ENCODE results near the gene CHCHD3. TPM values are rescaled to one million over a fixed set of nuclear protein-coding genes. Genes with fewer than 3 reads are reported as not detected.

CHCHD3 gene
- total and polyA plus RNA-seq, 3 experiments from 2014 or later: 59.1 to 87.6 (median 86.9) TPM

- no peak overlapping the region for H3K27ac Mint-ChIP-seq
- POLR2A ChIA-PET: no interaction called here
These were observed 317.1 kb downstream of the CHCHD3 start for GRCh38 chr7:132764762-132765161.

GRCh38 chr7:132760866-132761265, 321.0 kb downstream of the CHCHD3 start:
- H3K4me1 Mint-ChIP-seq: peaks cover 0 to 4% (median 2%) of the 10 kb centered on the region in 3 donors
- Histone ChIP-seq H3K4me1 (ENCODE audit: insufficient read depth, low read length) (no peaks in the 10 kb centered on the region), H3K36me3 (ENCODE audit: insufficient read depth, low read length) (no peaks in the 10 kb centered on the region), H3K4me3 (ENCODE audit: low read length) (no peak overlapping the region), H3K9me3 (ENCODE audit: low read length) (no peaks in the 10 kb centered on the region), H3K27ac (ENCODE audit: low read depth, low read length) (no peak overlapping the region), H3K27me3 (ENCODE audit: insufficient read depth, low read length, poor library complexity, severe bottlenecking) (no peaks in the 10 kb centered on the region)
- CTCF ChIA-PET: no interaction called here
- H3K36me3 Mint-ChIP-seq: no peaks in the 10 kb centered on the region
- peaks cover 0 to 2% of the 10 kb centered on the region in 2 donors for H3K27me3 Mint-ChIP-seq
- no peak overlapping the region for H3K4me3 Mint-ChIP-seq
- no peaks in the 10 kb centered on the region for H3K9me3 Mint-ChIP-seq
- DNase-seq: no peak
- POLR2A ChIA-PET: no interaction called here
- no peak overlapping the region for H3K27ac Mint-ChIP-seq

More at GRCh38 chr7:132764762-132765161, 317.1 kb downstream of the CHCHD3 start:
- CTCF ChIA-PET: no interaction called here
- no peaks in the 10 kb centered on the region for H3K9me3 ChIP-seq (ENCODE audit: low read length)
- Mint-ChIP-seq H3K9me3 (peaks cover 5 to 12% (median 8%) of the 10 kb centered on the region in 5 donors), H3K4me1 (no peaks in the 10 kb centered on the region), H3K36me3 (no peaks in the 10 kb centered on the region), H3K27me3 (peaks cover 4 to 9% of the 10 kb centered on the region in 2 donors), H3K4me3 (no peak overlapping the region)
- no peaks in the 10 kb centered on the region for H3K36me3 ChIP-seq (ENCODE audit: insufficient read depth, low read length)
- H3K27ac ChIP-seq (ENCODE audit: low read depth, low read length): no peak overlapping the region
- no peak overlapping the region for H3K4me3 ChIP-seq (ENCODE audit: low read length)
- DNase-seq: no peak
- no peaks in the 10 kb centered on the region for H3K4me1 ChIP-seq (ENCODE audit: insufficient read depth, low read length)
- no peaks in the 10 kb centered on the region for H3K27me3 ChIP-seq (ENCODE audit: insufficient read depth, low read length, poor library complexity, severe bottlenecking)

- Mint-ChIP-seq H3K4me1 (peaks cover 0 to 4% (median 2%) of the 10 kb centered on the region in 3 donors), H3K27me3 (peaks cover 0 to 2% of the 10 kb centered on the region in 2 donors), H3K27ac (no peak overlapping the region), H3K36me3 (no peaks in the 10 kb centered on the region), H3K4me3 (no peak overlapping the region), H3K9me3 (no peaks in the 10 kb centered on the region)
- H3K4me3 ChIP-seq (ENCODE audit: low read length): no peak overlapping the region
- H3K27ac ChIP-seq (ENCODE audit: low read depth, low read length): no peak overlapping the region
- DNase-seq: no peak
- H3K9me3 ChIP-seq (ENCODE audit: low read length): no peaks in the 10 kb centered on the region
- POLR2A ChIA-PET: no interaction called here
- CTCF ChIA-PET: no interaction called here
- H3K36me3 ChIP-seq (ENCODE audit: insufficient read depth, low read length): no peaks in the 10 kb centered on the region
- no peaks in the 10 kb centered on the region for H3K4me1 ChIP-seq (ENCODE audit: insufficient read depth, low read length)
- H3K27me3 ChIP-seq (ENCODE audit: insufficient read depth, low read length, poor library complexity, severe bottlenecking): no peaks in the 10 kb centered on the region
These were observed 321.7 kb downstream of the CHCHD3 start for GRCh38 chr7:132760244-132760623.

- Mint-ChIP-seq H3K36me3 (no peaks in the 10 kb centered on the region), H3K27me3 (peaks cover 0 to 2% of the 10 kb centered on the region in 2 donors), H3K9me3 (no peaks in the 10 kb centered on the region), H3K4me3 (no peak overlapping the region), H3K4me1 (peaks cover 0 to 4% (median 2%) of the 10 kb centered on the region in 3 donors), H3K27ac (no peak overlapping the region)
- ChIA-PET POLR2A (no interaction called here), CTCF (no interaction called here)
- Histone ChIP-seq H3K9me3 (ENCODE audit: low read length) (no peaks in the 10 kb centered on the region), H3K36me3 (ENCODE audit: insufficient read depth, low read length) (no peaks in the 10 kb centered on the region), H3K4me1 (ENCODE audit: insufficient read depth, low read length) (no peaks in the 10 kb centered on the region), H3K27me3 (ENCODE audit: insufficient read depth, low read length, poor library complexity, severe bottlenecking) (no peaks in the 10 kb centered on the region), H3K27ac (ENCODE audit: low read depth, low read length) (no peak overlapping the region), H3K4me3 (ENCODE audit: low read length) (no peak overlapping the region)
- no peak for DNase-seq
These were observed 322.2 kb downstream of the CHCHD3 start for GRCh38 chr7:132759482-132760243.

- POLR2A ChIA-PET: no interaction called here
- Mint-ChIP-seq H3K9me3 (no peaks in the 10 kb centered on the region), H3K4me3 (no peak overlapping the region), H3K27me3 (peaks cover 0 to 2% of the 10 kb centered on the region in 2 donors), H3K4me1 (peaks cover 0 to 4% (median 2%) of the 10 kb centered on the region in 3 donors), H3K36me3 (no peaks in the 10 kb centered on the region), H3K27ac (no peak overlapping the region)
- no peaks in the 10 kb centered on the region for H3K27me3 ChIP-seq (ENCODE audit: insufficient read depth, low read length, poor library complexity, severe bottlenecking)
- H3K36me3 ChIP-seq (ENCODE audit: insufficient read depth, low read length): no peaks in the 10 kb centered on the region
- H3K27ac ChIP-seq (ENCODE audit: low read depth, low read length): no peak overlapping the region
- no peak overlapping the region for H3K4me3 ChIP-seq (ENCODE audit: low read length)
- DNase-seq: no peak
- H3K9me3 ChIP-seq (ENCODE audit: low read length): no peaks in the 10 kb centered on the region
- no peaks in the 10 kb centered on the region for H3K4me1 ChIP-seq (ENCODE audit: insufficient read depth, low read length)
- CTCF ChIA-PET: interaction anchor here (0.6 kb wide), 1 partner anchor 1341 kb away, joined by 3 read pairs; no protein-coding TSS in a partner anchor
These were observed 322.9 kb downstream of the CHCHD3 start for GRCh38 chr7:132758986-132759385.

GRCh38 chr7:132757783-132758182, 324.1 kb downstream of the CHCHD3 start:
- Histone ChIP-seq H3K9me3 (ENCODE audit: low read length) (no peaks in the 10 kb centered on the region), H3K27ac (ENCODE audit: low read depth, low read length) (no peak overlapping the region), H3K4me1 (ENCODE audit: insufficient read depth, low read length) (no peaks in the 10 kb centered on the region), H3K27me3 (ENCODE audit: insufficient read depth, low read length, poor library complexity, severe bottlenecking) (no peaks in the 10 kb centered on the region), H3K36me3 (ENCODE audit: insufficient read depth, low read length) (no peaks in the 10 kb centered on the region), H3K4me3 (ENCODE audit: low read length) (no peak overlapping the region)
- no peaks in the 10 kb centered on the region for H3K9me3 Mint-ChIP-seq
- no peaks in the 10 kb centered on the region for H3K36me3 Mint-ChIP-seq
- no peak for DNase-seq
- no peak overlapping the region for H3K4me3 Mint-ChIP-seq
- peak overlapping the region in 1 of 8 donors; percentile 48 for H3K27ac Mint-ChIP-seq
- H3K4me1 Mint-ChIP-seq: peaks cover 0 to 4% (median 2%) of the 10 kb centered on the region in 3 donors
- POLR2A ChIA-PET: no interaction called here
- CTCF ChIA-PET: no interaction called here
- H3K27me3 Mint-ChIP-seq: peaks cover 3 to 4% of the 10 kb centered on the region in 2 donors

- H3K4me3 Mint-ChIP-seq: no peak overlapping the region
- POLR2A ChIA-PET: no interaction called here
- H3K27ac Mint-ChIP-seq: peak overlapping the region in 1 of 8 donors; percentile 86
- Histone ChIP-seq H3K4me3 (ENCODE audit: low read length) (no peak overlapping the region), H3K4me1 (ENCODE audit: insufficient read depth, low read length) (no peaks in the 10 kb centered on the region), H3K27ac (ENCODE audit: low read depth, low read length) (no peak overlapping the region), H3K36me3 (ENCODE audit: insufficient read depth, low read length) (no peaks in the 10 kb centered on the region), H3K27me3 (ENCODE audit: insufficient read depth, low read length, poor library complexity, severe bottlenecking) (no peaks in the 10 kb centered on the region), H3K9me3 (ENCODE audit: low read length) (no peaks in the 10 kb centered on the region)
- peaks cover 0 to 4% (median 2%) of the 10 kb centered on the region in 3 donors for H3K4me1 Mint-ChIP-seq
- no peaks in the 10 kb centered on the region for H3K9me3 Mint-ChIP-seq
- H3K36me3 Mint-ChIP-seq: no peaks in the 10 kb centered on the region
- H3K27me3 Mint-ChIP-seq: peaks cover 4% of the 10 kb centered on the region in 2 donors
- CTCF ChIA-PET: no interaction called here
- no peak for DNase-seq
These were observed 325.4 kb downstream of the CHCHD3 start for GRCh38 chr7:132756484-132756990.

GRCh38 chr7:132755538-132756483, 326.1 kb downstream of the CHCHD3 start:
- no peaks in the 10 kb centered on the region for H3K9me3 ChIP-seq (ENCODE audit: low read length)
- ChIA-PET POLR2A (no interaction called here), CTCF (no interaction called here)
- H3K4me1 Mint-ChIP-seq: peaks cover 0 to 4% (median 2%) of the 10 kb centered on the region in 3 donors
- no peak overlapping the region for H3K4me3 ChIP-seq (ENCODE audit: low read length)
- no peak for DNase-seq
- no peaks in the 10 kb centered on the region for H3K4me1 ChIP-seq (ENCODE audit: insufficient read depth, low read length)
- no peak overlapping the region for H3K27ac ChIP-seq (ENCODE audit: low read depth, low read length)
- no peaks in the 10 kb centered on the region for H3K36me3 ChIP-seq (ENCODE audit: insufficient read depth, low read length)
- no peaks in the 10 kb centered on the region for H3K36me3 Mint-ChIP-seq
- no peak overlapping the region for H3K27ac Mint-ChIP-seq
- H3K4me3 Mint-ChIP-seq: no peak overlapping the region
- H3K9me3 Mint-ChIP-seq: no peaks in the 10 kb centered on the region
- no peaks in the 10 kb centered on the region for H3K27me3 ChIP-seq (ENCODE audit: insufficient read depth, low read length, poor library complexity, severe bottlenecking)
- H3K27me3 Mint-ChIP-seq: peaks cover 4 to 5% of the 10 kb centered on the region in 2 donors

Data from CD8-positive, alpha-beta memory T cell (primary cell).